T-helper 2 cell treated with Interferon-gamma antibody and Interleukin-4, amounts not matched to agents 5 μg/mL and 100 μg/mL, for 36 hours (primary cell): ENCODE data around the gene PCNX2.

Experiments used
- DNase-seq: peaks from one replicate; pipeline ENCODE4 v3.0.0; 2021; ENCODE audit warnings: low spot score
- H3K27ac Mint-ChIP-seq: one replicate; pipeline ENCODE4 v1.8.0; 2021; ENCODE audit warnings: mild to moderate bottlenecking, mixed read lengths
- H3K27me3 Mint-ChIP-seq: one replicate; pipeline ENCODE4 v1.8.0; 2021; ENCODE audit warnings: low read depth, mixed read lengths
- H3K36me3 Mint-ChIP-seq: one replicate; pipeline ENCODE4 v1.8.0; 2021; ENCODE audit warnings: low read depth, mixed read lengths
- H3K4me1 Mint-ChIP-seq: one replicate; pipeline ENCODE4 v1.8.0; 2021; ENCODE audit warnings: low read depth, mixed read lengths
- H3K4me3 Mint-ChIP-seq: one replicate; pipeline ENCODE4 v1.8.0; 2022; ENCODE audit warnings: mild to moderate bottlenecking, moderate library complexity, mixed read lengths
- H3K9me3 Mint-ChIP-seq: one replicate; pipeline ENCODE4 v1.8.0; 2021; ENCODE audit warnings: mixed read lengths

The PCNX2 gene

DNA sequence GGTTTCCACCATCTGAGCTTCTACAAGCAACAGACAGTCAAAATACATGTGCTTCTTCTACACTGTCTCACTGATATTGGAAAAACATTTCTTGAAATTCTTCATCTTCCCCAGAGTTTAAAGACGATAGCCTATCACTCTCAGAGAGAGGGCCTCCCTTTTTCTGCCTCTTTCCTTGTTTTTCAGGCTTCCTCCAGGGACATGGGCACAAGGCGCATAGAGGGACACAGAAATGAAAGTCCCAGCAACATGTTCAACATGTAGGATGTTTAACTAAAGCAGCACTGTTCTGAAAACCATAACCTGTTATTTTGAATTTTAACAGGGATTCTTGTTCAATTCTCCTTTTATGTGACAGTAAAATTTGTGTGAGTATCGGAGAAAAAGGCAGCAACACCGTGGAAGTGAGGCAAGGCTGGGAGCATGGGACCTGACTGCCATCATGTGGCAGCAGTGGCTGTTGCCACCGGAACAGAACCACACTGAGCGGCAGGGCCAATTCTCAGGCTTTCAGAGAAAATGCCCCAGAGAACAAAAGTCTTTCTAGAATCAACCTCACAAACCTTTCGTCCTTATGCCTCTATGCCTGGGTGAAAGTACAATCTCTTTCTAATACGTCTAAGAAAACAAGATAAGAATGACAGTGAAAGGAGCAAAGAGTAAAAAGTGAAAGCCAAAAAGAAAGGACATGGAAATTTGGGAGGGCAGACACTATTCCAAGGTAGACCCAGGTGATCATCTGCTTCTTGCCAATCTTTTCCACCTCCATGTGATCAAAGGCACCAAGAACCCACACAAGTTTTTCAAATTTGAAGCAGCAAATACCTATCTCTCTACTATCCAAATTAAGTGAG is 54.5 kb downstream of the PCNX2 start:
- Mint-ChIP-seq H3K36me3 (peaks cover 6% of the 10 kb centered on the region), H3K27ac (no peak overlapping the region), H3K27me3 (no peaks in the 10 kb centered on the region), H3K4me1 (peaks cover 4% of the 10 kb centered on the region), H3K4me3 (no peak overlapping the region), H3K9me3 (no peaks in the 10 kb centered on the region)
- DNase-seq = no peak

DNA sequence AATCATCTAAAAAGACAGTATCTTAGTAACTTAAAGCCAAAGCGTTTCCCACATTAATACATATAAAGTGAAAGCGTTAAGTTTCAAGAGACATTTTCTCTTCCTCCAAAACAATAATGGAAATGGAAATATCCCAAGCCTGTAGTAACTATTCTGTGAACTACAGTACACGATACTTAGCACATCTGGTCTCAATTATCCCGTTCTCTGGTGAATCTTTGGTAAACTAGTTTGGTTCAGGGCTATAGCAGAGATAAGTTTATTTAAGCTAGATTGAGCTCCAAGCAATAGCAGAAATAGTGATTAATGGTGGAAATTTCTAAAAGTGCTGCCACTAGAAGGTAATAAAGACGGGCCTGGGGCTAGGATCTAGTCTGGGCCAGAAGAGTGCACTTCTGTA is 55.2 kb downstream of the PCNX2 start:
- H3K27me3 Mint-ChIP-seq = no peaks in the 10 kb centered on the region
- DNase-seq = no peak
- no peak overlapping the region for H3K4me3 Mint-ChIP-seq
- peaks cover 8% of the 10 kb centered on the region for H3K36me3 Mint-ChIP-seq
- peaks cover 4% of the 10 kb centered on the region for H3K4me1 Mint-ChIP-seq
- no peaks in the 10 kb centered on the region for H3K9me3 Mint-ChIP-seq
- no peak overlapping the region for H3K27ac Mint-ChIP-seq

GRCh38 chr1:233238884-233239431 is 56.6 kb downstream of the PCNX2 start:
- no peak overlapping the region for H3K27ac Mint-ChIP-seq
- H3K36me3 Mint-ChIP-seq = peaks cover 6% of the 10 kb centered on the region
- H3K4me1 Mint-ChIP-seq = no peaks in the 10 kb centered on the region
- H3K9me3 Mint-ChIP-seq = no peaks in the 10 kb centered on the region
- no peaks in the 10 kb centered on the region for H3K27me3 Mint-ChIP-seq
- H3K4me3 Mint-ChIP-seq = no peak overlapping the region
- no peak for DNase-seq

DNA sequence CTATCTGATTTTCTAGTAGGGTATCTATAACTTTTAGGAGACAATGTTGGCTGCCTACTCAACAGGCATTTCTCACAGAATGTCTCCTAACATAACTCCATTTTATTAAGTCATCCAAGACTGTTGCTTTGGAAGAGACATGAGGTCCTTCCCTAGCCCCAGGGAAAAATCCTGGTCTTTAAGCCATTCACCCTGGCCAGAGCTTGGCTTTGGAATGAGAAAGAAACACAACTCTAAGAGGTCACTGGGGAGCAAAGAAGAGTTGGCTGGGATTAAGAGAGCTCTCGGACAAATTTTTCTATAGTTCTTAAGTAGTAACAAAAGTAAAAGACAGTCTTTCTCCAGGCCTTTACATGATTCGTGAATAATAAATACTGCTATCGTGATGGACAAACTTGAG is 57.9 kb downstream of the PCNX2 start:
- no peaks in the 10 kb centered on the region for H3K4me1 Mint-ChIP-seq
- no peaks in the 10 kb centered on the region for H3K27me3 Mint-ChIP-seq
- peaks cover 6% of the 10 kb centered on the region for H3K36me3 Mint-ChIP-seq
- no peak overlapping the region for H3K4me3 Mint-ChIP-seq
- no peak overlapping the region for H3K27ac Mint-ChIP-seq
- H3K9me3 Mint-ChIP-seq = no peaks in the 10 kb centered on the region
- no peak for DNase-seq

DNA sequence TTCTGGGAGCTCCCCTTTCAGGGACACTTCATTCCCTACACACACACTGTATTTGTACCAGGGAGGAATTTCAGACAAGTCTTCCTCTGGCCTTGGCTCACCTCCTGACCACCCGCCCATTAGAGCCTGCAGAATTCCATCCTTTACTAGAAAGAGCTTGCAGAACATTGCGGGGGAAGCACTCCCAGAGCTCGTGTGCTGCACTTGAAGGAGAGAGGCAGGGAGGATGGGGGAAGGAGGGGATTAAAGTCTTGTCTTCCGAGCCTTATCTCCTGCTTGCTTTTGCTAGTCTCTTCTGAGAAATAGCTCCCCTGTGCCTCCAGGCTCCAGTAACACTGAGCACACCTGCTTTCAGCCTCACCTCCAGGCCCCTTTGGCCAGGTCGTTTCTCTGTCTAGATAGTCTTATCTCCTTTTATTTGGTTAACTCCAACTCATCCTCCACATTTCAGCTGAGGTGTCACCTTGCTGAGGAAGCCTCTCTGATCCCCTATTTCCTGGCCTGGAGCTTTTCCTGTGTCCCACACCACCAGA is 62.0 kb downstream of the PCNX2 start:
- Mint-ChIP-seq H3K4me3 (no peak overlapping the region), H3K36me3 (peaks cover 11% of the 10 kb centered on the region), H3K27me3 (no peaks in the 10 kb centered on the region), H3K27ac (no peak overlapping the region), H3K4me1 (no peaks in the 10 kb centered on the region), H3K9me3 (no peaks in the 10 kb centered on the region)
- DNase-seq = no peak

GRCh38 chr1:233230011-233230410 is 65.5 kb downstream of the PCNX2 start:
- Mint-ChIP-seq H3K27me3 (no peaks in the 10 kb centered on the region), H3K36me3 (peaks cover 5% of the 10 kb centered on the region), H3K27ac (no peak overlapping the region), H3K4me1 (peaks cover 3% of the 10 kb centered on the region), H3K9me3 (no peaks in the 10 kb centered on the region), H3K4me3 (no peak overlapping the region)
- no peak for DNase-seq

DNA sequence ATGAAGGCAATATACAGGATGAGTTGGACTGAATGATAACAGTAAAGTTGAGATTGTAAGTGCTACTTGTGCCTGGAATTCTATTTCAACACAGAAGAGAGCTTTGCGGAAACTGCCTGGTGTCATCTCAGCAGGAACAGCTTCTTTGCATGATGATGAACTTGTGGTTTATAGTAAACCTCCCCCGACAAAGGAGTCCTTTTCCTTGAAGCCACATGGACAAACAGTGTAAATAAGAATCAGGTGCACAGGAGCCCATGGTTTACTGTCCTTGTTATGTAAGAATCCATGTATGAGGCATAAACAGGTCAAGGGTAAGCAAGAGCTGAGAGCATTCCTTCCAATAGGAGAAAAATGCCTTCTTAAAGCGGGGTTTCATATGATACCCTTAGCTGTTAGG is 66.2 kb downstream of the PCNX2 start:
- peaks cover 3% of the 10 kb centered on the region for H3K4me1 Mint-ChIP-seq
- no peak overlapping the region for H3K27ac Mint-ChIP-seq
- no peaks in the 10 kb centered on the region for H3K27me3 Mint-ChIP-seq
- no peak overlapping the region for H3K4me3 Mint-ChIP-seq
- H3K36me3 Mint-ChIP-seq = peaks cover 5% of the 10 kb centered on the region
- H3K9me3 Mint-ChIP-seq = no peaks in the 10 kb centered on the region
- no peak for DNase-seq

DNA sequence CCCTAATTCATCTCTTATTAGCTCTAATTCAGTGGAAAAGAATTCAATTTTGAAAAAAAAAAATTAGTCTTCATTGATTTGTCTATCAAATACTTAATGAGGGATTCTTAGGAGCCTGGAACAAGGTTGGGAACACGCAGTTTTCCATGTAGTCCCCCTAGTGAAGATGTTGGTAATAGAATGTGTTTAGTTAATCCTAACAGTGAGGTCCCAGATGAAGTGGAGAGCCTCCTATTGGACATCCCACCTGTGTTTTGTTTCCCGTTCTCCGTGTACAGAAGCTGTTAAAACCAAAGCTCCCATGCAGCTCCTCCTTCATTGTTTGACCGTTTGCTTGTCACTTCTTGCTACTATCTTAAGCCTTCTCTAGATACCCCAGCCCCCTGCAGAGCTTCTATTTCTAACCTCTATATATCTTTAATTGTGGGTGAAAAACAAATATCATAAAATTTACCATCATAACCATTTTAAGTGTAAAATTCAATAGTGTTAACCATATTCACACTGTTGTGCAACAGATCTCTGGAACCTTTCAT is 67.5 kb downstream of the PCNX2 start:
- Mint-ChIP-seq H3K36me3 (peaks cover 5% of the 10 kb centered on the region), H3K27me3 (no peaks in the 10 kb centered on the region), H3K27ac (no peak overlapping the region), H3K9me3 (no peaks in the 10 kb centered on the region), H3K4me3 (no peak overlapping the region), H3K4me1 (peaks cover 3% of the 10 kb centered on the region)
- no peak for DNase-seq

DNA sequence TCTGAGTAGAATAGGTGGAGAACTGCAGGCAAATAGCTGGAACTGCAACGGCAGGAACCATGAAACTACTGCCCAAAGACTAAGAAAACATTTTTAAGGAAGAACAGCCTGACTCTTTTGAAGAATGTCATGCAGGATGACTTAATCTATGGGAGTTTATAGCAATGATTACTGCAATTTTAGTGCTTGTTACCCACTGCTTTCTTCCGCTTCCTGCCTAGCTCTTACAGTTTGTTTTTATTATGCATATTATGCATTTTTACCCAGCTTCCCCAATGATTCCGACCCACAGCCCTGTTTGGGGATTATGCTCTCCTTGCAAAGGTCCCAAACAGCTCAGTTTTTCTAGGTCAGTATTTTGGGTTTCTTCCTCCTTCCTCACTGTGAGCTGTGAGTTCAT is 71.2 kb downstream of the PCNX2 start:
- H3K4me1 Mint-ChIP-seq = peaks cover 3% of the 10 kb centered on the region
- no peaks in the 10 kb centered on the region for H3K27me3 Mint-ChIP-seq
- H3K4me3 Mint-ChIP-seq = no peak overlapping the region
- no peak for DNase-seq
- H3K27ac Mint-ChIP-seq = no peak overlapping the region
- peaks cover 2% of the 10 kb centered on the region for H3K36me3 Mint-ChIP-seq
- no peaks in the 10 kb centered on the region for H3K9me3 Mint-ChIP-seq

DNA sequence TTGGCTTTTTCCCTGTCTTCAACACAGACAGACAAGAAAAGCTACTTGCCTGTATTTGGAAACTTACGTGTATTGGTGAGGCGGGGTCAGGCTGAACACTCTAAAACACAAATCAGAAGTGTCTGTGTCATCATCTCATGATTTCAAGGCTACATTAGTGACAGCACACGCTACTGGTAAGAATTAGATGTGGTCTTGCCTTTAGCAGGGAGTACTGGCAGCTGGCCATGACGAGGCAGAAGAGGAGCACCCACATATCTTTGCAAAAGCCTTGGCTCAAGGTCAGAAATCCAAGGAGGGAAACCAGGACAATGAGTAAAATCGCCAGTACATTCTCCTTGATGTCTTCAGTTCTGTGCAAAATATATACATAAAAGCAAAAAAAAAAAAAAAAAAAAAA is 77.7 kb downstream of the PCNX2 start:
- no peak for DNase-seq
- Mint-ChIP-seq H3K9me3 (no peaks in the 10 kb centered on the region), H3K27me3 (no peaks in the 10 kb centered on the region), H3K36me3 (peaks cover 6% of the 10 kb centered on the region), H3K27ac (no peak overlapping the region), H3K4me1 (no peaks in the 10 kb centered on the region), H3K4me3 (no peak overlapping the region)

- Mint-ChIP-seq H3K27me3 (no peaks in the 10 kb centered on the region), H3K36me3 (peaks cover 7% of the 10 kb centered on the region)
- no peak for DNase-seq
Measured at GRCh38 chr1:233216009-233216408, 79.5 kb downstream of the PCNX2 start.

GRCh38 chr1:233215135-233215760 is 80.3 kb downstream of the PCNX2 start:
- H3K4me3 Mint-ChIP-seq = no peak overlapping the region
- no peaks in the 10 kb centered on the region for H3K4me1 Mint-ChIP-seq
- H3K27ac Mint-ChIP-seq = no peak overlapping the region
- DNase-seq = no peak
- H3K36me3 Mint-ChIP-seq = peaks cover 7% of the 10 kb centered on the region
- H3K27me3 Mint-ChIP-seq = no peaks in the 10 kb centered on the region
- H3K9me3 Mint-ChIP-seq = no peaks in the 10 kb centered on the region

More at GRCh38 chr1:233216009-233216408, 79.5 kb downstream of the PCNX2 start:
- Mint-ChIP-seq H3K4me1 (no peaks in the 10 kb centered on the region), H3K4me3 (no peak overlapping the region), H3K9me3 (no peaks in the 10 kb centered on the region), H3K27ac (no peak overlapping the region)

DNA sequence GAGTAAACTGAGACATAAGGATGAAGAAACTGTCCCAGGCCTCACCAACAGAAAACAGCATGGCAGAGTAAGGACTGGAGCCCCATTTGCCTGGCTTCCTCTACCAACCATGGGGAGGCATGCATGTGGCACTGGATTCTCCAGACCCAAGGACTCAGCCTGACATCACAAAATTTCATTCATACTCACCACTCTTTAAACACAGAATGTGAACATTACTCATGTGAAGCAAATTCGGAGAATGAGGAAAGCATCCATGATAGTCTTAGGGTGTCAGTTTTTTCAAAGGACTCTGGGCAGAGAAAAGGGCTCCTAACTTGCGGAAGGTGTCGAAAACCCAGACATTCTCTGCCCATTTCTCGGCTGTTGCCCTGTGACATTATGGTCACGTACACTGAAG is 83.9 kb downstream of the PCNX2 start:
- H3K27ac Mint-ChIP-seq = no peak overlapping the region
- no peaks in the 10 kb centered on the region for H3K9me3 Mint-ChIP-seq
- no peak overlapping the region for H3K4me3 Mint-ChIP-seq
- H3K27me3 Mint-ChIP-seq = no peaks in the 10 kb centered on the region
- DNase-seq = no peak
- no peaks in the 10 kb centered on the region for H3K4me1 Mint-ChIP-seq
- peaks cover 7% of the 10 kb centered on the region for H3K36me3 Mint-ChIP-seq

GRCh38 chr1:233211106-233211505 is 84.4 kb downstream of the PCNX2 start:
- no peak for DNase-seq
- peak overlapping the region; percentile 12 for H3K27ac Mint-ChIP-seq
- H3K4me3 Mint-ChIP-seq = no peak overlapping the region
- peaks cover 10% of the 10 kb centered on the region for H3K36me3 Mint-ChIP-seq
- H3K27me3 Mint-ChIP-seq = no peaks in the 10 kb centered on the region
- no peaks in the 10 kb centered on the region for H3K4me1 Mint-ChIP-seq
- H3K9me3 Mint-ChIP-seq = no peaks in the 10 kb centered on the region
